K562 (cell line): ENCODE results near the gene CEBPE. TPM values are rescaled to one million over a fixed set of nuclear protein-coding genes. Genes with fewer than 3 reads are reported as not detected.

ENCODE experiments used
- ATAC-seq: fragments of 200-7000 bp; cut with Tn5 transposase; 3 replicates; pipeline ENCODE4 v1.9.1; 2020; ENCODE audit warnings: moderate library complexity
- BruUV-seq: library from RNA; stranded (reverse); fragments of 400-500 nt; replicated peaks from 2 replicates; lab custom pipeline; 2021; lab: Mats Ljungman, UMichigan
- CTCF ChIA-PET: fragments of 300-600 bp; formaldehyde crosslinking; extraction: SDS; loops from one replicate; lab custom pipeline; 2021; ENCODE audit warnings: low intra/inter-chr PET ratio; lab: Yijun Ruan, JAX
- POLR2A ChIA-PET: fragments of 300-600, 350-650 bp; sonication (Branson Sonifier 250); formaldehyde crosslinking; extraction: SDS; loops from one replicate; lab custom pipeline; 2021; ENCODE audit warnings: antibody characterized with exemption, inconsistent platforms; lab: Yijun Ruan, JAX
- DNase-seq, 4 experiments: peaks; one replicate each; pipeline versions ENCODE4 v3.0.0 to v3.0.0-alpha.2; 2011 to 2018; ENCODE audit warnings: low spot score in 3 of 4, mixed read lengths in 3 of 4; ENCODE audit errors: extremely low read depth in 1 of 4
- FAIRE-seq: peaks from 2 replicates; lab custom pipeline; 2011; peaks lifted over from hg19 to GRCh38; lab: Jason Lieb, UNC
- H2AFZ ChIP-seq: 2 replicates; pipeline ENCODE4 v1.6.0; 2011; ENCODE audit warnings: low read depth, low read length, control low read depth, inconsistent platforms
- H3K27ac ChIP-seq: fragments of 200-600 bp; 3 replicates; pipeline ENCODE4 v1.8.0; 2011; ENCODE audit warnings: low read depth, mild to moderate bottlenecking, control low read depth, inconsistent platforms, low read length, moderate library complexity, mixed read lengths; ENCODE audit errors: extremely low read depth
- H3K27me3 ChIP-seq, 2 experiments: fragments of 300-600 bp in 1 of 2; 2 replicates in 1 of 2; 3 replicates in 1 of 2; pipeline versions ENCODE4 v1.6.0 to v1.8.0; 2011; ENCODE audit warnings: inconsistent platforms in 2 of 2, low read length in 2 of 2, mild to moderate bottlenecking in 1 of 2, mixed read lengths in 1 of 2, moderate library complexity in 1 of 2; ENCODE audit not compliant: control insufficient read depth in 2 of 2, insufficient read depth in 2 of 2
- H3K36me3 ChIP-seq: fragments of 300-600 bp; 3 replicates; pipeline ENCODE4 v1.8.0; 2011; ENCODE audit warnings: mild to moderate bottlenecking, low read length, inconsistent platforms; ENCODE audit not compliant: control insufficient read depth, insufficient read depth
- H3K4me1 ChIP-seq, 2 experiments: fragments of 200-600 bp in 1 of 2; replicated peaks in 1 of 2; 2 replicates in 1 of 2; 3 replicates in 1 of 2; pipeline versions ENCODE4 v1.5.1 to v1.8.0; 2011; ENCODE audit warnings: inconsistent platforms in 2 of 2, low read length in 2 of 2, mild to moderate bottlenecking in 1 of 2, mixed read lengths in 1 of 2, moderate library complexity in 1 of 2; ENCODE audit not compliant: control insufficient read depth in 2 of 2, insufficient read depth in 2 of 2
- H3K4me2 ChIP-seq: 2 replicates; pipeline ENCODE4 v1.6.1; 2011; ENCODE audit warnings: low read length, control low read depth, inconsistent platforms, mixed read lengths; ENCODE audit not compliant: insufficient read depth
- H3K4me3 ChIP-seq: fragments of 200-600 bp; sonication (generic), shearing (Covaris generic); 2 replicates; pipeline ENCODE4 v1.5.1; 2016; ENCODE audit warnings: control low read depth, inconsistent platforms
- H3K79me2 ChIP-seq: fragments of 200-600 bp; 3 replicates; pipeline ENCODE4 v1.8.0; 2011; ENCODE audit warnings: low read length, inconsistent platforms; ENCODE audit not compliant: control insufficient read depth, insufficient read depth
- H3K9ac ChIP-seq, 2 experiments: 2 replicates each; pipeline versions ENCODE4 v1.6.0 to v1.6.1; 2011; ENCODE audit warnings: low read depth in 2 of 2, low read length in 2 of 2, control low read depth in 1 of 2, inconsistent platforms in 1 of 2, mild to moderate bottlenecking in 1 of 2, mixed read lengths in 1 of 2; ENCODE audit not compliant: insufficient read depth in 1 of 2
- H3K9me1 ChIP-seq: one replicate; pipeline ENCODE4 v1.6.0; 2011; ENCODE audit warnings: inconsistent platforms, mild to moderate bottlenecking, low read length, moderate library complexity; ENCODE audit not compliant: control insufficient read depth, insufficient read depth
- H3K9me3 ChIP-seq: replicated peaks from 2 replicates; pipeline ENCODE4 v1.5.1; 2011; ENCODE audit warnings: low read depth, low read length, inconsistent platforms; ENCODE audit not compliant: control insufficient read depth, insufficient read depth
- H4K20me1 ChIP-seq: replicated peaks from 2 replicates; pipeline ENCODE4 v1.6.1; 2011; ENCODE audit warnings: low read length, inconsistent platforms, mixed read lengths; ENCODE audit not compliant: control insufficient read depth, insufficient read depth
- ASH1L ChIP-seq: fragments of 450-650 bp; IDR thresholded peaks from 2 replicates; pipeline ENCODE4 v1.6.1; 2018; ENCODE audit warnings: borderline replicate concordance, mild to moderate bottlenecking, low read depth; ENCODE audit not compliant: partially characterized antibody
- ETV6 ChIP-seq, 3 experiments: fragments of 150-350 bp in 1 of 3; sonication (generic) in 1 of 3; formaldehyde crosslinking in 1 of 3; IDR thresholded peaks; 2 replicates each; pipeline versions ENCODE4 v1.6.1 to v1.8.0; 2014 to 2022; ENCODE audit warnings: borderline replicate concordance in 2 of 3, low read depth in 2 of 3, antibody characterized with exemption in 1 of 3, low read length in 1 of 3, mild to moderate bottlenecking in 1 of 3, missing genetic modification reagents in 1 of 3
- FOXA3 ChIP-seq, 2 experiments: fragments of 450-650 bp in 1 of 2; sonication (generic) in 1 of 2; formaldehyde crosslinking; IDR thresholded peaks in 1 of 2; conservative IDR thresholded peaks in 1 of 2; 2 replicates each; pipeline versions ENCODE4 v1.4.0 to v1.8.0; 2020 to 2022; ENCODE audit warnings: mild to moderate bottlenecking in 2 of 2, missing genetic modification reagents in 1 of 2
- HDAC3 ChIP-seq: fragments of 450-650 bp; IDR thresholded peaks from 2 replicates; pipeline ENCODE4 v1.6.1; 2018; ENCODE audit warnings: borderline replicate concordance, mild to moderate bottlenecking, moderate library complexity; ENCODE audit not compliant: partially characterized antibody
- KLF10 ChIP-seq: fragments of 250-450 bp; sonication (Bioruptor Pico); IDR thresholded peaks from 2 replicates; pipeline ENCODE4 v1.6.1; 2021; ENCODE audit warnings: matching md5 sums
- MAFF ChIP-seq: IDR thresholded peaks from 2 replicates; pipeline ENCODE4 v1.6.1; 2012; ENCODE audit warnings: low read length, improper control_type of control experiment
- ZC3H4 ChIP-seq: sonication (generic); formaldehyde crosslinking; IDR thresholded peaks from 2 replicates; pipeline ENCODE4 v1.9.0; 2021; ENCODE audit warnings: missing genetic modification reagents, borderline replicate concordance
- ZNF212 ChIP-seq: fragments of 450-650 bp; formaldehyde crosslinking; IDR thresholded peaks from 2 replicates; pipeline ENCODE4 v1.4.0; 2020; ENCODE audit warnings: mild to moderate bottlenecking
- WGBS: fragments of 100-300 bp; shearing (Covaris generic); methylation state at CpG from one replicate; pipeline ENCODE4 v1.1.6; 2016; ENCODE audit warnings: low coverage, mixed read lengths; ENCODE audit not compliant: insufficient coverage; ENCODE audit errors: missing lambda C conversion rate; 5-methylcytosine and 5-hydroxymethylcytosine counted together
- in situ Hi-C: fragments of 300-500 bp; cut with MboI; formaldehyde crosslinking; loops from 4 replicates; pipeline ENCODE4 v1.15.0; 2018; ENCODE audit warnings: inconsistent platforms, mixed read lengths
- intact Hi-C: fragments of 100-400 bp; cut with micrococcal nuclease; formaldehyde crosslinking; loops from 2 replicates; pipeline ENCODE4 v1.14.2; 2022
- polyA plus RNA-seq, 8 experiments: library from polyadenylated mRNA; depleted of rRNA in 4 of 8; stranded (reverse) in 5 of 8; unstranded in 3 of 8; fragments of >200 nt; fragmentation: Nextera tagmentation in 2 of 8; fragmentation: Illumina TruSeq in 1 of 8; extraction: Ambion mirVana in 2 of 8; extraction: Trizol in 1 of 8; gene quantifications; 2 replicates each; pipeline versions ENCODE4 v1.2.1 to v1.2.3, GENCODE V29; 2011 to 2014; ENCODE audit warnings: inconsistent platforms in 1 of 8, missing spikeins in 1 of 8
- total RNA-seq, 7 experiments: library from RNA; depleted of rRNA in 6 of 7; stranded (reverse); fragments of >200 nt in 6 of 7; fragmentation: Illumina TruSeq in 2 of 7; extraction: Trizol in 2 of 7; gene quantifications; 2 replicates each; pipeline versions ENCODE4 v1.2.1 to v1.2.3, GENCODE V29; 2011 to 2021; ENCODE audit warnings: low replicate concordance in 1 of 7
- TF ChIP-seq, protein P1 (sequence below): IDR thresholded peaks from 2 replicates; pipeline ENCODE4 v1.6.1; 2011; ENCODE audit not compliant: insufficient read length; ENCODE audit errors: extremely low read depth
- TF ChIP-seq, protein P2 (sequence below): sonication (generic); formaldehyde crosslinking; IDR thresholded peaks from 2 replicates; pipeline ENCODE4 v1.9.0; 2022; ENCODE audit warnings: mild to moderate bottlenecking, missing genetic modification reagents

The CEBPE gene
- total and polyA plus RNA-seq, 9 of the 15 experiments (the other 6 are each of a cell fraction or from before 2014, with no cell fraction given), result 0.09 to 0.15 (median 0.13) TPM; not detected in 6

DNA sequence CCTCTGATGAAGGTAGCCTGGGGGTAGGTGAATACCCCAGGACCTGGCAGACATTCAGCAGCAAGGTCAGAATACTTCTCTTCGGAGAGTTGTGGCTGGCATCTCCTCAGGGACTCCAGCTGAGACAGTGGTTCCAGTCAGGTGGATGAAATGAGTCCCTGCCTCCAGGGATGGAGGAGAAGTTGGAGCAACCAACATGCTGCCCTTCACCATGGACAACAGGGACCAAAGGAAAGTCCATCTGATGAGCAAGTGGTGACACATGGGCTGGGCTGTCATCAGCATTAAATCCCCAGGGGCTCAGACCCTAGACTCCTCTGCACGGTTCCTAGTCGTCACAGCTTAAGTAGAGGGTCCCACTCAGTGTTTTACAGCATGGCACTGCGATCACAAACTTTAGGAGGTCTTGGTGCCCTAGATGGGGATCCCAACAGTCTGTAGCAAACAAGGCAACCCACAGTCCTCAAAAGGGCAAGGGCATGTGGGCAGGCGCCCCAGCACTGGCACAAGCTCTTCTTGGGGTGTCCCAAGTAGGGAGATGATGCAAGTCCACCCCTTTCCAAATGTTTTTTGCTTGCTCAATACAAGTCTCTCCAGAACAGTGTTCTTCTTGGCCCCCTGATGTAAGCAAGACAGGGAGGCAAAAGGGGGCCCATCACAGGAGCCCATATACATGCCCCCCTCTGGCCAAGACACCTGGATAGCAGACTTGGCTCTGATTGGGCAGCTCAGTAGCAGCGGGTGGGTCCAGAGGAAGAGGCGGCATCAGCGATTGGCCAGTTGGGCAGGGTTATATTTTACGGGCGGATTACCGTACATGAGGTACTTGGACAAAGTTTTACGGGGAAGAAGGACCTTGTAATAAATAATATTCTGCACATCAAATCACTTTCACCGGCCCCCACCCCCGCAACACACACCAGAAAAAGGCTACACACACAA is 50.9 kb downstream of the CEBPE start:
- H2AFZ ChIP-seq, result no peak overlapping the region

More for the DNA sequence above, 50.9 kb downstream of the CEBPE start:
- peaks cover 68% of the 10 kb centered on the region for H3K79me2 ChIP-seq
- no peak overlapping the region for H3K27ac ChIP-seq
- H3K36me3 ChIP-seq, result peaks cover 83% of the 10 kb centered on the region
- ATAC-seq (no peak), DNase-seq (peak in 3 of 4 experiments; percentile 35 to 77 (median 75))
- CTCF ChIA-PET, result interaction anchor here (0.6 to 7.2 kb wide), 13 partner anchors 11 to 479 kb away, joined by 3 to 109 read pairs (median 5); no protein-coding TSS in a partner anchor
- H3K4me2 ChIP-seq, result no peak overlapping the region; the same call in 1 of the 2 replicates
- intact Hi-C loops, result no loop called here
- 81% methylated on average over 14 of the region's 14 CpGs for WGBS
- TF ChIP-seq, protein P1, sequence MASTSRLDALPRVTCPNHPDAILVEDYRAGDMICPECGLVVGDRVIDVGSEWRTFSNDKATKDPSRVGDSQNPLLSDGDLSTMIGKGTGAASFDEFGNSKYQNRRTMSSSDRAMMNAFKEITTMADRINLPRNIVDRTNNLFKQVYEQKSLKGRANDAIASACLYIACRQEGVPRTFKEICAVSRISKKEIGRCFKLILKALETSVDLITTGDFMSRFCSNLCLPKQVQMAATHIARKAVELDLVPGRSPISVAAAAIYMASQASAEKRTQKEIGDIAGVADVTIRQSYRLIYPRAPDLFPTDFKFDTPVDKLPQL, result no peak
- TF ChIP-seq ZNF212 (CRISPR knock-in tag), result no peak
- no peak for TF ChIP-seq ETV6 (IDR thresholded peaks at IDR 0.05; ENCODE audit: borderline replicate concordance in 1 of 2, low read depth in 2 of 2, low read length in 1 of 2)
- TF ChIP-seq ETV6 (CRISPR knock-in tag; IDR thresholded peaks at IDR 0.05; ENCODE audit: borderline replicate concordance), result no peak
- TF ChIP-seq FOXA3 (CRISPR knock-in tag; conservative IDR thresholded peaks at IDR 0.05 in 1 of 2, IDR thresholded peaks at IDR 0.05 in 1 of 2), result 0 out of 4 replicates have a peak, but pooled peaks of 1 of the 2 experiments have one; percentile 13
- no peak for TF ChIP-seq HDAC3
- peak; percentile 37 for TF ChIP-seq ASH1L
- TF ChIP-seq ZC3H4 (CRISPR knock-in tag), result no peak
- TF ChIP-seq KLF10 (CRISPR knock-in tag), result no peak
- TF ChIP-seq MAFF, result no peak
- TF ChIP-seq, protein P2, sequence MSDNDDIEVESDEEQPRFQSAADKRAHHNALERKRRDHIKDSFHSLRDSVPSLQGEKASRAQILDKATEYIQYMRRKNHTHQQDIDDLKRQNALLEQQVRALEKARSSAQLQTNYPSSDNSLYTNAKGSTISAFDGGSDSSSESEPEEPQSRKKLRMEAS, result 0 out of 2 replicates have a peak, but pooled peaks have one; percentile 6
- TF ChIP-seq, all 486 proteins: peak for 3
- Histone ChIP-seq H3K9ac (no peak overlapping the region), H3K4me1 (peaks cover 20 to 26% of the 10 kb centered on the region in 2 experiments), H3K27me3 (no peaks in the 10 kb centered on the region), H3K9me1 (peaks cover 5% of the 10 kb centered on the region), H4K20me1 (peaks cover 14% of the 10 kb centered on the region; the same call in 1 of the 2 replicates), H3K4me3 (no peak overlapping the region), H3K9me3 (no peaks in the 10 kb centered on the region)
- TSS peak; percentile 7 for BruUV-seq
- in situ Hi-C loops, result loop anchor here (5.0 kb wide), 1 partner anchor 39 kb away; no protein-coding TSS in a partner anchor
- POLR2A ChIA-PET, result interaction anchor here (1.0 to 2.1 kb wide), 12 partner anchors 10 to 265 kb away, joined by 3 to 23 read pairs (median 5); partner anchors contain the start of genes ACIN1, C14orf119, CDH24 and PRMT5
- no peak for FAIRE-seq
